Stimulated activated CD4-positive, alpha-beta T cell treated with anti-CD3 and anti-CD28 coated beads, Interleukin-4, amount 100 ng/mL, for 4 hours (primary cell): ENCODE results near the gene TNRC6A.
"Not testable (repeated sequence)": the region's sequence is repeated elsewhere in the genome, so short reads cannot be mapped to it uniquely, and the experiment has no call there.

ENCODE experiments used
- DNase-seq, 2 experiments: peaks; one replicate each; pipeline ENCODE4 v3.0.0-alpha.2; 2020

The TNRC6A gene

DNA sequence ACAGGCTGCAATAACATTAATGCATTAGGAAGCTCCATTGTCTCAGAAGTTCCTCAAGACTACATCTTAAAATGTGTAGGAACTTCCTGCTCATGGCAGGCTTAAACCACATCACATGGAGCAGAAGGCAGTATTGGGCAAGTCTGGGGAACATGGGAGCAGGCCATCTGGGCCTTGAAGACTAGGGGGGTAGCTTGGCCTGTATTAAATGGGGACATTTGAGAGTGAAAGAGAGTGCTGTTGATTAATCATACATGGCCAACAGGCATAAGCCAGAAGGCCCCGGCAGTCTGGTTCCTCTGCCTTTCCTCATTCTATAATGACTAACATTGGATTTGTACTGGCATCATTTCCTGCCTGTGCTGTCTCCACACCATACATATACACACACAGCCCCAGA, 91.1 kb downstream of the TNRC6A start:
- no peak for DNase-seq

DNA sequence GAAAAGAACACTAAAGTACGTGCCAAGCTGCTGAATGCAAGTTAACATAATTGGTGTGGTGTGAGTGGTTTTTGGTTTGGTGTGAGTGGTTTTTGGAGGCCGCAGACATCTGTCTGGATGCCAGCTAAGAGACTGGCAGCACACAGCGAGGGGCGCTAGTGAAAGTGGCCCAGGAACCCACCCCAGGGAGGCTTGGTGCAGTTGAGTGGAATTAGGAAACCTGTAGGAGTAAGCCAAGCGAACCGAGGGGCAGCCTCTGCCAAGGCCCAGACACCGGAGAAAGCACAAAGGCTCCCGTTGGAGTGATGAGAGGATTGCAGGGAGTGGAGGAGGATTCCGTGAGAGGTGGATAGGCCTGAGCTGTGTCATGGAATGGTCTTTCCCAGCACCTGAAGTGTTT, 91.7 kb downstream of the TNRC6A start:
- DNase-seq = no peak

DNA sequence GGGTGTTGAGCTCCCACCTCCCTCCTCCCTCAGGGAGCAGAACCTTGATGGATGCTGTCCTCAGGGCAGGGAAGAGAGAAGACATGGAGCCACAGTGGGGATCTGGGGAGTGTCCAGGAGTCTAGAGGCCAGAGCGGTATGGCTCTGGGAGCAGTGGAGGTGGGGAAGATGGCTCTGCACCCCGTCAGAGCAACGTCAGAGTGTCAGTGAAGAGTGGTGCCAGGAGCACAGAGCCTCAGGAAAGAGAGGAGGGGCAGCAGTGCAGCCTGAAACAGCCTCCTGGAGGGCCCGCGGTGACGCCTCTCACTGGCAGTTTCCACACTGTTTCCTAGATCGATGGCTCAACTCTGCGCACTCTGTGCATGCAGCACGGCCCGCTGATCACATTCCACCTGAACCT, 93.1 kb downstream of the TNRC6A start:
- no peak for DNase-seq

DNA sequence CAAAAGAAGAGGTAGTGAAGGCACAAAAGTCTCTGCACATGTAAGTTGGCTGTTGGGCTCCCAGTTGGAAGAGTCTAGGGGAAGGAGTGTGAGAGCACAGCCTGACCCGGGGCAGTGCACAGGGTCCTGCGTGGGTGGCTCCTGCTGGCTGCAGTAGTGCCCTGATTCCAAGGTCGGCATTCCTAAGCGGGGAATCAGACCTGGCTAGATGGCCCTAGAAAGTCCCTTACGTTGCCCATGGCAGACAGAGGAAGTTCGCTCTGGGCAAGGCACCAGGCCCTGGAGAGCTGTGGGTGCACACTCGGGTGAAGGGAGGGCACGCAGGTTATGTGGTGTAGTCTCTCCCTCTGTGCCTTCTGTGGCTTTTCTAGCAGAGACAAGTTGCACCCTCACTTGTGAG, 93.5 kb downstream of the TNRC6A start:
- DNase-seq = no peak

DNA sequence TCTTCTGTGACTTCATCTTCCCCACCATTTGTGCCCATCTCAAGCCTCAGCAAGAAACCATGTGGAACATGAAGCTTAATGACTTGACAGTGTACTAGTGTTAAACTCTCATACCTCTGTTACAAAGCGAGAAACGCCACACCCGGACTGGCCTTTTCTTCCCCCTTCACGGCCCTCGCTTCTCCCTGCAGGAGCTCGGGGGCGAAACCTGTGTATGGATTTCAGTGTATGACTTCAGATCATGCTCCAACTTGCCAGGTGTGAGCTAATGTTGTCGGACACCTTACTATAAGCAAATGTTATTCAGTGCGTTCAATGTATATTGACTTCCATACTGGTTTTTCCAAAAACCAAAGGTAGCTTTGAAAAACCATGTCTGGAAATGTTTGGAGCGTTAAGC, 96.2 kb downstream of the TNRC6A start:
- DNase-seq = no peak

DNA sequence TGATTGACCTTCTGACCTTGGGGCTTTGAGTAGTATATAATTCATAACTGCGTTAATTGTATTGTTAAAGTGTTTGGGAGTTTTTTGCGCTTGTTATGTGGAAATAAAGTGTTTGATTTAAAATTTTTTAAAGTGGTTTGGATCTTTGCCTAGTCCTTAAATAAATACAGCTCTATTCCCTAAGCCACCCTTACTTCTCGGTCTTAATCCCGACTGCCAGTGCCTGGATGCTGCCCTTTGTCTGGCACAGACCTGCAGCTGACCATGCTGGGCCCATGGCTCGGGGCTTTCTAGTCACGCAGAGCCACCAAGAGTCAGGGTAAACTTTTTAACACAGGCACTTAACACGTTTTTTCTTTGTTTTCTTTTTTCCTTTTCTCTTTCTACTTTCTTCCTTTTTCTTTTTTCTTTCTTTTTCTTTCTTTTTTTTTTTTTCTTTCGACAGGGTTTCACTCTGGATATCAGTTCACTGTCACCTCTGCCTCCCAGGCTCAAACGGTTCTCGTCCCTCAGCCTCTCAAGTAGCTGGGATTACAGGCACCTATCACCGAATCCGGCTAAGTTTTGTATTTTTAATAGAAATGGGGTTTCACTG, 96.7 kb downstream of the TNRC6A start:
- DNase-seq = no peak

DNA sequence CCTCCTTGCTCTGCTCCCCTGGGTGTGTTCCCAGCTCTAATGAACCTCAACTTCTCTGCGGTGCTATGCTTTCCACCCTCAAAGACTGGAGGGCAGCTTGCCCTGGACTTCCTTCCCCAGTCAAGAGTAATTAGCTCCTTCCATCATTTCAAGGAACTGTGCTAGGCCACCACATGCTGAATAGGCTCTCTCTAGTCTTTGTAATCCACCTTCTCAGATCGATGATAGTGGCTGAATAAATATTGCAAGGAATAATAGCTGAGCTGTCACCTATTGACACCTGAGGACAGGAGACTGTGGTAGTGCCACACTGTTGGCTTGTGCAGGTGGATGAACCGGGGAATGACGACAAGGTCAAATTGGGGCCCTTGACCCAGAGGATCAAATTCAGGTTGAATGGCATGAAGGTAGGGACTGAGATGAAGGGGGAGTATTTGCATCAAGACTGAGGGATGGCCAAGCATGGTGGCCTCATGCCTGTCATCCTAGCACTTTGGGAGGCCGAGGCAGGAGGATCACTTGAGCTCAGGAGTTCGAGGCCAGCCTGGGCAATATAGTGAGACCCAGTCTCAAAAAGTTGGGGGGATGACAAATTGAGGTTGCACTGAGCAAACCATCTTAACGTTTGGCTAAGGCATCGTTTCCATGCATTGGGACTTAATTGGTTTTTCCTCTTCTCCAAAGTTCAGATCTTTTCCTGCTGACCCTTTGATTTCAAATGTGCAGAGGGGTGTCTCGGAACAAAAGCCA, 97.5 kb downstream of the TNRC6A start:
- DNase-seq = no peak

DNA sequence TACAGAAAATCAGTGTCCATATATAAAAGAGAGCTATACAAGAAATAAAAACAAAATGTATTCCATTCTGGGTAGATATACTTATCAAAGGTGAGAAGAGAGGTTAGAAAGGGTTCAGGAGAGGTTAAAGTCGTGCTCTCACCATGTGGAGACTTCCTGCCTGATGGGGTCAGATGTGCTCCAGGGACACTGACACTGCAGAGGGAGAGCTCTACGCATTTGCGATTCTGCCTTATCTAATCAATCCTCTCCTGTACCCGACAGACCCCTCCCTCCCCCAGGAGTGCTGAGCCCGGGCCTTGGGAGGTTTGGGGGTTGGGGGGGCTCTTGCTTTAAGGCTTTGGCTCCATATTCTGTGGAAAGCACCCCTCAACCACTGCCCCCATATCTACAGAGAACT, 99.7 kb downstream of the TNRC6A start:
- DNase-seq = no peak

DNA sequence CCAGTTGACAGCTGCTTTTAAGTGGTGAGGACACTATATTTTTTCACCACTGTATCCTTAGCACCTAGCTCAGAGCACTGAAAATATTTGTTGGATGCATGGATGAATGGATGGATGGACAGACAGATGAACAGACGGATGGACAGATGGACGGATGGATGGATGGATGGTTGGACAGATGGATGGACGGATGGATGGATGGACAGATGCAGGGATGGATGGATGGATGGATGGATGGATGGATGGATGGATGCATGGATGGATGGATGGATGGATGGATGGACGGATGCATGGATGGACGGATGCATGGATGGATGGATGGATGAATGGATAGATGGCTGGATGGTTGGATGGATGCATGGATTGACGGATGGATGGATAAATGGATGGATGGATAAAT, 103.9 kb downstream of the TNRC6A start:
- DNase-seq = no peak

DNA sequence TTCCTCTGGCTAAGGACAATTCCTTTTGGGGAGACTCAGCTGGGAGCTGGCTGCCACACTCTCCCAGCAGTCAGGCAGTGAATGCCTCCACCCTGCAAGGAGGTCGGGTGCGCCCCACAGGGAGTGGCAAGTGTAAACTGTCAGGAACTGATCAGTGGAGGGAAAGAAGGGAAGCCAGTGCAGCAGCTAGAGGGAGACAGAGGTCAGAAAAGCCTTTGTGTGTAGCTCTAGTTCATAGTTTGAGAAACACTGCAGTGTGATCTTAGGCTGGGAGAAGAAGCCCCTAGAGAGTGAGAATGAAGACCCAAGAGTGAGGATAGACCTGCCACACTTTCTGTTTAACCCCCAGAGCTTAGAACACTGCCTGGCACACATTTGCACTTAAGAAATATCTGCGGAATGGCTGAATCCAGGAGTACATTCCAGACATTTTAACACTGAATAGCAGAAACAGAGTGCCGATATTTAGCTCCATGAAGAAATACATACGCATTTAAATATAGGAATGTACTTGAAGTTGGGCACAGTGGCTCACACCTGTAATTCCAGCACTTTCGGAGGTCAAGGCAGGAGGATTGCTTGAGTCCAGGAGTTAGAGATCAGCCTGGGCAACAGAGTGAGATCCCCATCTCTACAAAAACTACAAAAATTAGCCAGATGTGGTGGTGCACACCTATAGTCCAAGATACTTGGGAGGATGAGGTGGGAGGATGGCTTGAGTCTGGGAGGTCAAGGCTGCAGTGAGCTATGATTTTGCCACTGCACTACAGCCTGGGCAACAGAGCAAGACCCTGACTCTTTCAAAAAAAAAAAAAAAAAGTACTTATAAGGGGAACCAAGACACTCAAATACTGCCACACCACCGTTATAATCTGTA, 105.2 kb downstream of the TNRC6A start:
- no peak for DNase-seq

DNA sequence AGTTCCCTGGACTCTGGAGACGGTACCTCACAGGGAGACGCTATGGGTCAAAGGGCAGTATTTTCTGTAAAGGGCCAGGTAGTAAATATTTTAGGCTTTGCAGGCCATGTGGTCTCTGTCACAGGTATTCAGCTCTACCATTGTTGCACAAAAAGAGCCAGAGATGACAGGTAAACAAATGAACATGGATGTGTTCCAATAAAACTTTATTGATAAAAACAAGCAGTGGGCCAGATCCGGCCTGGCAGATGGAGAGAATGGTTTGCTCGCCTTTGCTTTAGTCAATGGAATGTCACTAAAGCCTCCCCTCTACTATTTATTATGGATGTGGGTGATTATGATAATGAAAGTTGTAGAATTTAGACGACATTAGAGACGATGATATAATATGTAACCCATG, 107.4 kb downstream of the TNRC6A start:
- no peak for DNase-seq

DNA sequence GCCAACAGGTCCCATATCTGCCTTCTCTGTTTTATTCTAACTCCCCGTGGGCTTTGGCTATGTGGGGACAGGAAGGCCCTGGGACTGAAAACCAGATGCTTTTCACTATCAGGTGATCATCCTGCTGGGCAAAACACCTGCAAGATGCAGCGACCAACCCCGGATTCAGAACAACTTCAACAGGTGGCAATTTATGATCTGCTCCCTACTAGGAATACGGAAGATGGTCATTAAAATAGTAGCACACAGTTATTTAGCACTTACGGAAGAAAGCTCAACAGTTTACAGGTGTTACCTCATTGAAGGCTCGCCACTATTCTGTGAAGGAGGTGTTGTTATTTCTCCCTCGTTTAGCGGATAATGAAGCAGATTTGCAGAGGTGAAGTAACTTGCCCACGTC, 108.5 kb downstream of the TNRC6A start:
- no peak for DNase-seq

DNA sequence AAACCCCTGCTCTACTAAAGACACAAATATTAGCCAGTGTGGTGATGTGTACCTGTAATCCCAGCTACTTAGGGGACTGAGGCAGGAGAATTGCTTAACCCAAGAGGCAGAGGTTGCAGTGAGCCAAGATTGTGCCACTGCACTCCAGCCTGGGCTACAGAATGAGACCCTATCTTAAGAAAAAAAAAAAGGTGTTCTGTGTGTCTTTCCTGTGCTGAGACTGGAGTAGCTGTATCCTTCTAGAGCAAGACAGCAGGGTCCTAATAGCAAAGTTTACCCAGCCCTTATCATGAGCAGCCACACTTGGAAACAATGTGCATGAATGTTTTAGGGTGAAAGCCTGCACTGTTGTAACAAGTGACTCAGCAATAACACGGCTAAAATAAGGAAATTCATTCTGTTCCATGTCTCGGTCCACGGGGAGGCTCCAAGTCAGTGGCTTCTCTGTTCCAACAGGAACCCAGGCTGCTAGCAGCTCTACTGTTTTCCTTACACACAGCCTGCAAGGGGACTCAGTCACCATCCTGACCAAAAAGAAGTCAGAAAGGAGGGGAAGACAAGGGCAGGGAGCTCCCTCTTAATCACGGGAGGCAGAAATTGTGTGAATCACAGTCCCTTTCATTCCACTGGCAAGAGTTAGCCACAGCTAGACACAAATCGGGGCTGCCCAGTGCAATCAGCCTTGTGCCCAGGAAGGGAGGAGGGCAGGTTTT, 109.3 kb downstream of the TNRC6A start:
- no peak for DNase-seq

DNA sequence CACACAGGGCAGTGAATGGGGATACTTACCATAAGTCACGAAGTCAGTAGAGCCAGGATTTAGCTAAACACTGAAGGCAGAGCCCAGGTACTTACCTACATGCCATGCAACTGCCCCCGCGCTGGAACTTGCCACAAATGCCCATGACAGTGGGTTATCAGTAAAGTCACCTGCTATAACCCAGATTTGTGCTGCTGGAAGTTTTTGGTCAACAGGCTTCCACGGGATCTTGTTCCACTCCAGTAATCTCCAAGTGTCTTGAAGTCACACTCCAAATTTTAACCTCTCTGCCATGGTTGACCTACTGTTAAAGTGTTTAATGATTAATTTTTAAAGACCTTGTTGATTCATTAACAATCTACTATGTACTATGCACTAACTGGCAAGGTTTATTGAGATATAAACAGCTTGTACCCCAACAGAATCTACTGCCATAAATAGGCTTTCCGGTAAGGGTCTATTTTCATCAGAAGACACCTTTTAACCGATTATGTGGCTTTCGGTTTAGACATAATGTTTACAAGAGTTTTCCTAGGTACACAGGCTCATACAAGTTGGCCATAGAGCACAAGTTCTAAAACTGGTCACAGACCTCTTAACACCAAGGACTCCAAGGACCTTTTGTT, 110.0 kb downstream of the TNRC6A start:
- no peak for DNase-seq

DNA sequence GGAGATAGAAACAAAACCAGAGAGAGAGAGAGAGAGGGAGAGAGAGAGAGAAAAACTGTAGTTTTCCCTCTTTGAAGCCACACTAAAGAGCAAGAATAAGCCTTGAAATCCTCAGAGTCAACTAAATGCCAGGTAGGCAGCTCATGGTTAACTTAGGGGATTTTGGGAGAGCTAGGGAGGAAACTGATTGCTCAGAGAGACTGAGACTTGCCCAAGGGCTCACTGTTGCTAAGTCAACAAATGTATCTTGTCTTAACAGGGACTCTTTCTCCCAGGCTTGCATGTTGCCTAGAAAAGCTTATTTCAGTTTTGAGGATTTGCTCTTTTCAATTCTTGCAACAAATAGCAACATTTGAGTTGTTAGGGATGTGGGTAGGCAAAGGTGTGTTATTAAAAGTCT, 111.8 kb downstream of the TNRC6A start:
- DNase-seq = no peak

DNA sequence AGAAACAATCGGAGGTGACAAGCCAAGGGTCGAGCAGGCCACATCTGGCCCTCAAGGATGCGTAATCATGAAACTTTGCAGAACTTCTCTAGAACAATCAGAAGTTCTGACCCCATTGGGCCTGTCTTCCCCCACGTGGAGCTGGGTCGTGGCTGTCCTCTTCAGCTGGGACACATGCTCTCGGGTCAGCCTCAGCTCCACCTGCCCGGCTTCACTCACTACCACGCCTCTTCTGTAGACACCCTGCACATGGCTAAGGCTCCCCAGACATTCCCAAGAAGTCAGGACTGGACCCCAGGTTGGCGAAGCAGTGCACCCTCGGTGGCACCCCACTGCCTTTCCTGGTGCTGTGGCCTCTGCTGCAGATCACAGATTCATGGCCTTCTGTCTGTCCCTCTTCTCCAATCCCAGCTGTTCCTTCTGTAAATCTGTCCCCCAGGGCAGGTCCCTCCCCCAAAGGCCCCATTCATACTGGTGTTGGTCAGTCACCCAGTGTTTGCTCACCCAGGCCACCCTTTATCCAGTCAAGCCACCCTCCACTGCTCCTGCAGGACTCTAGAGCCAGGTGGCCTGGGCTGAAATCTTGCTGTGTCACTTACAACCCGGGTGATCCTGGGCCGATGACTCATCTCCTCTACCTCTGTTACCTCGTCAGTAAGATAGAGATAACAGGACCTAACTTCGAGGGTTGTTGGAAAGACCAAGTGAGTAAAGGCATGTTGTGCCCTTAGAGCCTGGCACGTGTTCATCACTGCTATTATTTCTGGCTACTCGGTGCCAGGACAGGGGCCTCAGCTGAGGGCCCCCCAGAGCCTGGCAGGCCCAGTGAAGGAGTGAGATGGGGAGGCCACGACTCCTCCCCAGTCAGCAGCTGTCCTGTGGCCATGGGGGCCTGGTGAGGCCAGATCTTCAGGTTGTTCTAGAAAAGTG, 114.9 kb downstream of the TNRC6A start:
- no peak for DNase-seq

DNA sequence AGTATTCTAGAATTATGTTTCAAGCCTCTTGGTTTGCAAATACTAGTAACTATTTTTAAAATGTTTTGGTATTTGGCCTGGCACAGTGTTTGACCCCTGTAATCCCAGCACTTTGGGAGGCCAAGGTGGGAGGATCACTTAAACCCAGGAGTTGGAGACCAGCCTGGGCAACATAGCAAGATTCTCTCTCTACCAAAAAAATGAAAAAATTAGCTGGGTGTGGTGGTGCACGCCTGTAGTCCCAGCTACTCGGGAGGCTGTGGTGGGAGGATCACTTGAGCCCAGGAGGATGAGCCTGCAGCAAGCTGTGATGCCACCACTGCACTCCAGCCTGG, 115.5 kb downstream of the TNRC6A start:
- not testable (repeated sequence) for DNase-seq

DNA sequence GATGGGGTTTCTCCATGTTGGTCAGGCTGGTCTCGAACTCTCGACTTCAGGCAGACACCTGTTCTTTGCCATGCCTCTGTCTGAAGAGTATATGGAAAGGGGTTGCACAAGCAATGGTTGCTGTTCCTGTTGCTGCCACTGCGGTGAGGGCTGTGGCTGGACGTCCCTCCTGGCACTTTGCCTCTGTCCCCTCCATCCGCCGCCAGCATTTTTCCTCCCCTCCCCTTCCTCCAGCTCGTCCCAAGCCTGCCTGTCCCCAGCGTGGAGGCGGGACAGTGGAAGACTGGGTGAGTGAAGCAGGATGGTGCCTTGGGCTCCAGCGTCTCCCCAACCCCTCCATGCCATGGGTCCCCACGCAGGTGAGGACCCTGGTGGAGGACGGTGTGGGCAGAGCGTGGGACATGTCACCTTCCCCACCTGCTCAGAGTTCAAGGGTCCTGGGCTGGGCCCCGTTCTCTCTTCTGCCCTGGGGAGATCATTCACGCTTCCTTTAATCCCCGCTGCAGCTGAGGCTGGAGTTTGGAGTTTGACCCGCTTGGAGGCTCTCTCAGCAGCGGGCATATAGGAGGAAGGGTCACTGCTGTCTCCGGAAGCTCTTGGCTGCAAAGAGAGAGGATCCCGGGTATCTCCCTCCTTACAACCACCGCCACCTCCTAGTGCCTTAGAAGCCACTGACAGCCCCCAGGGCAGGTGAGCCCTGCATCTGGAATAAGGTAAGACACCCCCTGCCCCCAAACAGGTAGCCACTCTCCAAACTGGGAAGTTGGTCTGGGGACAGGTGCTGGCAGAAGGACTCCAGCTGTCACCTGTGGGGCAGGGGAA, 116.5 kb downstream of the TNRC6A start, which contains the start of gene SLC5A11:
SLC5A11 (plus strand) TSS at position 238 of the 822 bp plus-strand sequence. CDS start 12,681 bp downstream, outside the sequence.
- DNase-seq = no peak

DNA sequence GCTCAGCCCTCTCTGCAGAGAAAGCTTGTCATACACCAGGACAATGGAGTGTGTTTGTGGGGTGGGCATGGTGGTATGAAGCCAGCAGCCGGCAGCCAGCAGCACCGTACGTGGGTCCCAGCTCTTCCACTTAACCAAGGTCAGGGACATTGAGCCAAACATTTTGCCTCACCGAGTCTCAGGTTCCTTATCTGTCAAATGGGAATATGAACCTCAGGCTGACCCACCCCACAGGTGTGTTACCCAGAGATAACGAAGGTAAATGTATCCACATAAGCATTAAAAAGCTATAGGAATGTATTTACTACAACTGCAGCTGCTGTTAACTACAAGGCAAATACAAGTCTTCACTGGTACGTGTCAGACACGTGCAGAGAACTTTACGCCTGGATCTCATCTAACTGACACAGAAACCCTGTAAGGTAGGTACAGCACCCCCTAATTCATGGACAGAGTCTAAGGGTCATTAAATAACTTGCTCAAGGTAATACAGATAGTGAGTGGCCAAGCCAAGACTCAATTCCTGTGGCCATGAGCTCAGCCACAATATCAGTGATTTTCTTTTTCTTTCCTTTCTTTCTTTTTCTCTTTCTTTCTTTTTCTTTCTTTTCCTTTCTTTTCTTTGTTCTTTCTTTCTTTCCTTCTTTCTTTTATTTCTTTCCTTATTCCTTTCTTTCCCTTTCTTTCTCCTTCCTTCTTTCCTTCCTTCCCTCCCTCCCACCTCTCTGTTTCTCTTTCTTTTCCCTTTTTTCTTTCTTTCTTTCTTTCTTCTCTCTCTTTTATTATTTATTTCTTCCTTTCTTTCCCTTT, 117.3 kb downstream of the TNRC6A start:
- DNase-seq = no peak

DNA sequence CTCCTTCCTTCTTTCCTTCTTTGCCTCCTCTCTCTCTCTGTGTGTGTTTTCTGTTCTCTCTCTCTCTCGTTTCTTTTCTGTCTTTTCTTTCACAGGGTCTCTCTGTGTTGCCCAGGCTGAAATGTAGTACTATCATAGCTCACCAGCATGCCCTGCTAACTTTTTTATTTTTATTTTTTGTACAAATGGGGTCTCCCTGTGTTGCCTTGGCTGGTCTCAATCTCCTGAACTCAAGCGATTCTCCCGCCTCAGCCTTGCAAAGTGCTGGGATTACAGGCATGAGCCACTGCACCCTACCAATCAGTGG, 117.9 kb downstream of the TNRC6A start:
- DNase-seq = no peak
